Keratinocyte (primary cell): ENCODE data around the gene SCFD2.

Experiments
- EZH2 ChIP-seq: IDR thresholded peaks from one replicate; pipeline ENCODE4 v1.6.1; 2012; ENCODE audit warnings: inconsistent platforms, mild to moderate bottlenecking, low read length, moderate library complexity
- TF ChIP-seq, protein P1 (sequence below), 3 experiments: IDR thresholded peaks in 1 of 3; conservative IDR thresholded peaks in 1 of 3; optimal IDR thresholded peaks in 1 of 3; 2 replicates in 2 of 3; 3 replicates in 1 of 3; pipeline versions ENCODE3 to v1.5.1; 2011; ENCODE audit warnings: low read length in 3 of 3, mild to moderate bottlenecking in 3 of 3, moderate library complexity in 2 of 3, control low read depth in 1 of 3, inconsistent platforms in 1 of 3; ENCODE audit not compliant: insufficient read depth in 2 of 3; ENCODE audit errors: extremely low read depth in 1 of 3

DNA sequence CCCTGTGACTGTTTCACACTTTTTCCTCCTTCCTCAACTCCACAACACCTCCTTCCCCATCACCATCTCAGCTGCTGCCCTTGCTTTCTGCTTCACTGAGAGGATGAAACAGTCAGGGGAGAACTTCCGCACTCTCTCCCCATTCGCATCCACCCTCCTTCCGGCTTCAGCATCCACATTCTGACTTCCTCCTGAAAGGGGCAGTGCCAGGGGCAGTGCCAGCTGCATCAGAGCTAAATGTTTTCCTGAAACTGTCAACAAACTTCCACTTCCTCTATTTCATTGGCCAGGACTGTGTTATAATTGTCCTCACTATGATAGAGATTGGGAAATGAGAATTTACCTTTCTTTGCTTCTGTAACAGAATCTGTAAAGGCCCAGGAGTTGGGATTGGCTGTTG is 521.9 kb downstream of the SCFD2 start:
- TF ChIP-seq, protein P1, sequence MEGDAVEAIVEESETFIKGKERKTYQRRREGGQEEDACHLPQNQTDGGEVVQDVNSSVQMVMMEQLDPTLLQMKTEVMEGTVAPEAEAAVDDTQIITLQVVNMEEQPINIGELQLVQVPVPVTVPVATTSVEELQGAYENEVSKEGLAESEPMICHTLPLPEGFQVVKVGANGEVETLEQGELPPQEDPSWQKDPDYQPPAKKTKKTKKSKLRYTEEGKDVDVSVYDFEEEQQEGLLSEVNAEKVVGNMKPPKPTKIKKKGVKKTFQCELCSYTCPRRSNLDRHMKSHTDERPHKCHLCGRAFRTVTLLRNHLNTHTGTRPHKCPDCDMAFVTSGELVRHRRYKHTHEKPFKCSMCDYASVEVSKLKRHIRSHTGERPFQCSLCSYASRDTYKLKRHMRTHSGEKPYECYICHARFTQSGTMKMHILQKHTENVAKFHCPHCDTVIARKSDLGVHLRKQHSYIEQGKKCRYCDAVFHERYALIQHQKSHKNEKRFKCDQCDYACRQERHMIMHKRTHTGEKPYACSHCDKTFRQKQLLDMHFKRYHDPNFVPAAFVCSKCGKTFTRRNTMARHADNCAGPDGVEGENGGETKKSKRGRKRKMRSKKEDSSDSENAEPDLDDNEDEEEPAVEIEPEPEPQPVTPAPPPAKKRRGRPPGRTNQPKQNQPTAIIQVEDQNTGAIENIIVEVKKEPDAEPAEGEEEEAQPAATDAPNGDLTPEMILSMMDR (optimal IDR thresholded peaks at IDR 0.05 in 1 of 3, IDR thresholded peaks at IDR 0.05 in 1 of 3, conservative IDR thresholded peaks at IDR 0.05 in 1 of 3; ENCODE audit: extremely low read depth in 1 of 3, insufficient read depth in 2 of 3, low read length in 3 of 3): no peak
- TF ChIP-seq EZH2: no peak
